ENCODE measurements around the gene POLE.
A peak's percentile ranks its signal among the peaks of the same experiment; 100 is the strongest.

Gene POLE

GRCh38 chr12:132687211-132688164, at the start of gene POLE, which contains the start of gene PXMP2:
TSS of gene POLE (minus strand) at chr12:132687342. CDS start at chr12:132687315, 27 bp downstream.
TSS of gene PXMP2 (plus strand) at chr12:132687587. CDS start at chr12:132687671, 84 bp downstream.
- DNase-seq (ENCODE audit: low spot score), result peak; percentile 91

GRCh38 chr12:132736913-132737312, 49.8 kb upstream of the POLE start:
- DNase-seq (ENCODE audit: low spot score), result no peak

GRCh38 chr12:132736378-132736777, 49.2 kb upstream of the POLE start:
- no peak for DNase-seq (ENCODE audit: low spot score)

- no peak for DNase-seq (ENCODE audit: low spot score)
Observed at GRCh38 chr12:132735496-132735895, 48.4 kb upstream of the POLE start.

GRCh38 chr12:132734206-132734605, 47.1 kb upstream of the POLE start:
- no peak for DNase-seq (ENCODE audit: low spot score)

GRCh38 chr12:132731574-132731973, 44.4 kb upstream of the POLE start:
- DNase-seq (ENCODE audit: low spot score), result no peak

- no peak for DNase-seq (ENCODE audit: low spot score)
Observed at GRCh38 chr12:132730353-132730752, 43.2 kb upstream of the POLE start.

- no peak for DNase-seq (ENCODE audit: low spot score)
Observed at GRCh38 chr12:132729541-132730320, 42.6 kb upstream of the POLE start.

- DNase-seq (ENCODE audit: low spot score), result no peak
Observed at GRCh38 chr12:132728502-132728901, 41.4 kb upstream of the POLE start.

GRCh38 chr12:132727091-132727794, 40.1 kb upstream of the POLE start:
- no peak for DNase-seq (ENCODE audit: low spot score)

- peak; percentile 37 for DNase-seq (ENCODE audit: low spot score)
Observed at GRCh38 chr12:132726386-132726785, 39.2 kb upstream of the POLE start.

- DNase-seq (ENCODE audit: low spot score), result no peak
Observed at GRCh38 chr12:132724506-132725241, 37.5 kb upstream of the POLE start.

GRCh38 chr12:132723764-132724140, 36.6 kb upstream of the POLE start:
- DNase-seq (ENCODE audit: low spot score), result no peak

GRCh38 chr12:132723015-132723763, 36.0 kb upstream of the POLE start:
- no peak for DNase-seq (ENCODE audit: low spot score)

GRCh38 chr12:132720606-132721345, 33.6 kb upstream of the POLE start:
- DNase-seq (ENCODE audit: low spot score), result no peak

GRCh38 chr12:132719954-132720324, 32.8 kb upstream of the POLE start:
- no peak for DNase-seq (ENCODE audit: low spot score)

- DNase-seq (ENCODE audit: low spot score), result no peak
Observed at GRCh38 chr12:132719141-132719953, 32.2 kb upstream of the POLE start.

- DNase-seq (ENCODE audit: low spot score), result no peak
Observed at GRCh38 chr12:132718644-132719043, 31.5 kb upstream of the POLE start.

Measured in putamen (tissue), 1 donor.